OCI-LY7 (cell line): ENCODE data around the gene CD69. TPM values are rescaled to one million over a fixed set of nuclear protein-coding genes. Genes with fewer than 3 reads are reported as not detected.

Source experiments
- BruUV-seq: library from RNA; stranded (reverse); fragments of 400-500 nt; replicated peaks from 2 replicates; lab custom pipeline; 2021; lab: Mats Ljungman, UMichigan
- CTCF ChIA-PET: fragments of 300-600 bp; sonication (Branson Sonifier 250); formaldehyde crosslinking; loops from one replicate; lab custom pipeline; 2022; ENCODE audit warnings: antibody characterized with exemption; ENCODE audit not compliant: unreplicated experiment; lab: Charles Lee
- POLR2A ChIA-PET: fragments of 300-600 bp; sonication (Branson Sonifier 250); formaldehyde crosslinking; loops from one replicate; lab custom pipeline; 2022; ENCODE audit warnings: antibody characterized with exemption; lab: Charles Lee
- DNase-seq: peaks from one replicate; pipeline ENCODE4 v3.0.0-alpha.2; 2015; ENCODE audit warnings: low spot score
- H2AFZ ChIP-seq: fragments of 200-600 bp; sonication (generic), shearing (Covaris generic); 2 replicates; pipeline ENCODE4 v1.6.1; 2014; ENCODE audit warnings: mild to moderate bottlenecking, antibody characterized with exemption, low read length, moderate library complexity
- H3K27ac ChIP-seq: fragments of 200-600 bp; sonication (generic); 2 replicates; pipeline ENCODE4 v1.5.1; 2014; ENCODE audit warnings: mixed run types, low read depth, mild to moderate bottlenecking, moderate library complexity, low read length, inconsistent platforms; ENCODE audit not compliant: poor library complexity, severe bottlenecking
- H3K36me3 ChIP-seq: fragments of 200-600 bp; sonication (generic); 2 replicates; pipeline ENCODE4 v1.6.1; 2014; ENCODE audit warnings: mild to moderate bottlenecking, antibody characterized with exemption, low read length, moderate library complexity, mixed read lengths; ENCODE audit not compliant: insufficient read depth
- H3K4me1 ChIP-seq: fragments of 200-600 bp; sonication (generic); 2 replicates; pipeline ENCODE4 v1.5.1; 2014; ENCODE audit warnings: mild to moderate bottlenecking, low read length; ENCODE audit not compliant: insufficient read depth, poor library complexity, severe bottlenecking
- H3K4me2 ChIP-seq: fragments of 200-600 bp; sonication (generic); 2 replicates; pipeline ENCODE4 v1.6.1; 2014; ENCODE audit warnings: mild to moderate bottlenecking, low read length
- H3K4me3 ChIP-seq: fragments of 200-600 bp; sonication (generic); 2 replicates; pipeline ENCODE4 v1.5.1; 2014; ENCODE audit warnings: mild to moderate bottlenecking, low read depth, low read length; ENCODE audit not compliant: poor library complexity, severe bottlenecking
- H3K79me2 ChIP-seq: fragments of 200-600 bp; sonication (generic); 2 replicates; pipeline ENCODE4 v1.6.1; 2016; ENCODE audit warnings: low read depth, mild to moderate bottlenecking, low read length, moderate library complexity, mixed read lengths; ENCODE audit not compliant: insufficient read depth
- H3K9me2 ChIP-seq: fragments of 200-600 bp; sonication (generic); 2 replicates; pipeline ENCODE4 v1.6.1; 2016; ENCODE audit warnings: mild to moderate bottlenecking, low read length, mixed read lengths; ENCODE audit not compliant: insufficient read depth
- H3K9me3 ChIP-seq: fragments of 200-600 bp; sonication (generic); 2 replicates; pipeline ENCODE4 v1.6.1; 2014; ENCODE audit warnings: mild to moderate bottlenecking, mixed run types, low read length, mixed read lengths
- H4K20me1 ChIP-seq: fragments of 200-600 bp; sonication (generic); 2 replicates; pipeline ENCODE4 v1.6.1; 2014; ENCODE audit warnings: mild to moderate bottlenecking, antibody characterized with exemption, low read length, moderate library complexity, mixed read lengths; ENCODE audit not compliant: insufficient read depth
- EZH2phosphoT487 ChIP-seq: fragments of 200-600 bp; sonication (generic); IDR thresholded peaks from 2 replicates; pipeline ENCODE4 v1.6.1; 2018; ENCODE audit warnings: low read depth, borderline replicate concordance, mild to moderate bottlenecking, mixed run types, antibody characterized with exemption, low read length, moderate library complexity, mixed read lengths
- intact Hi-C: fragments of 100-400 bp; cut with micrococcal nuclease; formaldehyde crosslinking; loops from one replicate; pipeline ENCODE4 v1.10.0; 2022; ENCODE audit not compliant: unreplicated experiment
- total RNA-seq, 2 experiments: library from RNA; depleted of rRNA in 1 of 2; stranded (reverse); fragments of >200 nt in 1 of 2; shearing (Covaris generic) in 1 of 2; gene quantifications; 2 replicates each; pipeline ENCODE4 v1.2.3, GENCODE V29; 2014 to 2022
- TF ChIP-seq, protein P1 (sequence below): fragments of 200-600 bp; sonication (generic); conservative IDR thresholded peaks from 2 replicates; pipeline ENCODE4 v1.5.1; 2014; ENCODE audit warnings: mild to moderate bottlenecking, antibody characterized with exemption, low read length, moderate library complexity, mixed read lengths

Gene CD69
- total RNA-seq, 2 experiments from 2014 or later, result 10.3 to 12.3 TPM

- no peaks in the 10 kb centered on the region for H3K9me3 ChIP-seq
- H3K9me2 ChIP-seq, result no peaks in the 10 kb centered on the region
- H3K36me3 ChIP-seq, result no peaks in the 10 kb centered on the region
- no peak overlapping the region for H3K27ac ChIP-seq
- H4K20me1 ChIP-seq, result no peaks in the 10 kb centered on the region
- no peaks in the 10 kb centered on the region for H3K79me2 ChIP-seq
- no peak overlapping the region for H2AFZ ChIP-seq
- no peak for DNase-seq
- ChIA-PET CTCF (no interaction called here), POLR2A (interaction anchor here (0.7 kb wide), 2 partner anchors 14 to 676 kb away, joined by 3 to 5 read pairs; no protein-coding TSS in a partner anchor)
- intact Hi-C loops, result no loop called here
- H3K4me3 ChIP-seq, result no peak overlapping the region
- no peak overlapping the region for H3K4me2 ChIP-seq
- peaks cover 15% of the 10 kb centered on the region for H3K4me1 ChIP-seq
- BruUV-seq, result no TSS peak
- TF ChIP-seq EZH2phosphoT487, result no peak
- TF ChIP-seq, protein P1, sequence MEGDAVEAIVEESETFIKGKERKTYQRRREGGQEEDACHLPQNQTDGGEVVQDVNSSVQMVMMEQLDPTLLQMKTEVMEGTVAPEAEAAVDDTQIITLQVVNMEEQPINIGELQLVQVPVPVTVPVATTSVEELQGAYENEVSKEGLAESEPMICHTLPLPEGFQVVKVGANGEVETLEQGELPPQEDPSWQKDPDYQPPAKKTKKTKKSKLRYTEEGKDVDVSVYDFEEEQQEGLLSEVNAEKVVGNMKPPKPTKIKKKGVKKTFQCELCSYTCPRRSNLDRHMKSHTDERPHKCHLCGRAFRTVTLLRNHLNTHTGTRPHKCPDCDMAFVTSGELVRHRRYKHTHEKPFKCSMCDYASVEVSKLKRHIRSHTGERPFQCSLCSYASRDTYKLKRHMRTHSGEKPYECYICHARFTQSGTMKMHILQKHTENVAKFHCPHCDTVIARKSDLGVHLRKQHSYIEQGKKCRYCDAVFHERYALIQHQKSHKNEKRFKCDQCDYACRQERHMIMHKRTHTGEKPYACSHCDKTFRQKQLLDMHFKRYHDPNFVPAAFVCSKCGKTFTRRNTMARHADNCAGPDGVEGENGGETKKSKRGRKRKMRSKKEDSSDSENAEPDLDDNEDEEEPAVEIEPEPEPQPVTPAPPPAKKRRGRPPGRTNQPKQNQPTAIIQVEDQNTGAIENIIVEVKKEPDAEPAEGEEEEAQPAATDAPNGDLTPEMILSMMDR, result no peak
These were observed 16.1 kb upstream of the CD69 start for GRCh38 chr12:9776781-9777180.

- Histone ChIP-seq H3K4me1 (peaks cover 12% of the 10 kb centered on the region), H4K20me1 (no peaks in the 10 kb centered on the region), H3K4me2 (no peak overlapping the region), H3K27ac (no peak overlapping the region), H3K9me2 (no peaks in the 10 kb centered on the region), H3K79me2 (no peaks in the 10 kb centered on the region), H3K9me3 (no peaks in the 10 kb centered on the region), H2AFZ (no peak overlapping the region), H3K4me3 (no peak overlapping the region), H3K36me3 (no peaks in the 10 kb centered on the region)
- CTCF ChIA-PET, result no interaction called here
- TF ChIP-seq, protein P1, result no peak
- DNase-seq, result no peak
- POLR2A ChIA-PET, result interaction anchor here (0.6 to 1.4 kb wide), 5 partner anchors 9 to 541 kb away, joined by 3 to 5 read pairs (median 4); partner anchors contain the start of gene CD69
- intact Hi-C loops, result no loop called here
- BruUV-seq, result no TSS peak
These were observed 12.6 kb upstream of the CD69 start for GRCh38 chr12:9773216-9773877.

- H4K20me1 ChIP-seq, result no peaks in the 10 kb centered on the region
- intact Hi-C loops, result no loop called here
- DNase-seq, result no peak
- peaks cover 6% of the 10 kb centered on the region; the same call in 1 of the 2 replicates for H3K9me3 ChIP-seq
- BruUV-seq, result no TSS peak
- TF ChIP-seq, protein P1, result no peak
- no peak for TF ChIP-seq EZH2phosphoT487
- H3K27ac ChIP-seq, result no peak overlapping the region
- no peak overlapping the region for H3K4me3 ChIP-seq
- no peaks in the 10 kb centered on the region for H3K9me2 ChIP-seq
- no peaks in the 10 kb centered on the region; the same call in 1 of the 2 replicates for H3K36me3 ChIP-seq
- no peak overlapping the region for H3K4me2 ChIP-seq
- POLR2A ChIA-PET, result interaction anchor here (0.6 to 3.7 kb wide), 3 partner anchors 14 to 41 kb away, joined by 3 to 21 read pairs (median 5); no protein-coding TSS in a partner anchor
- H3K79me2 ChIP-seq, result peaks cover 22% of the 10 kb centered on the region; the same call in 1 of the 2 replicates
- H2AFZ ChIP-seq, result no peak overlapping the region
- CTCF ChIA-PET, result interaction anchor here (1.7 kb wide), 1 partner anchor 20 kb away, joined by 3 read pairs; no protein-coding TSS in a partner anchor
- peaks cover 59% of the 10 kb centered on the region for H3K4me1 ChIP-seq
These were observed 2.3 kb upstream of the CD69 start for GRCh38 chr12:9763025-9763424.
